NCI-H2227 treated with DMSO at 0.1 percent for 48 hours (cell line): ENCODE data around the gene OAT.
"Not testable (repeated sequence)": the region's sequence is repeated elsewhere in the genome, so short reads cannot be mapped to it uniquely, and the experiment has no call there.

Experiments
- DNase-seq: peaks from one replicate; lab custom pipeline; 2025; lab: John Stamatoyannopoulos, UW

Gene OAT

GRCh38 chr10:124378271-124378670 lies 40.5 kb downstream of the OAT start:
- DNase-seq, result no peak

- no peak for DNase-seq
Observed at GRCh38 chr10:124377101-124377500, 41.6 kb downstream of the OAT start.

- DNase-seq, result no peak
Observed at GRCh38 chr10:124376411-124376810, 42.3 kb downstream of the OAT start.

GRCh38 chr10:124375691-124376090 lies 43.0 kb downstream of the OAT start:
- no peak for DNase-seq

- DNase-seq, result no peak
Observed at GRCh38 chr10:124375353-124375614, 43.4 kb downstream of the OAT start.

- DNase-seq, result no peak
Observed at GRCh38 chr10:124374535-124375352, 44.0 kb downstream of the OAT start.

- no peak for DNase-seq
Observed at GRCh38 chr10:124372899-124373298, 45.8 kb downstream of the OAT start.

GRCh38 chr10:124370426-124370825 lies 48.3 kb downstream of the OAT start:
- DNase-seq, result no peak

GRCh38 chr10:124369986-124370385 lies 48.7 kb downstream of the OAT start:
- no peak for DNase-seq

- DNase-seq, result not testable (repeated sequence)
Observed at GRCh38 chr10:124369533-124369932, 49.2 kb downstream of the OAT start.

- no peak for DNase-seq
Observed at GRCh38 chr10:124369066-124369465, 49.7 kb downstream of the OAT start.

- no peak for DNase-seq
Observed at GRCh38 chr10:124367936-124368335, 50.8 kb downstream of the OAT start.

GRCh38 chr10:124367414-124367813 lies 51.3 kb downstream of the OAT start:
- no peak for DNase-seq

GRCh38 chr10:124366825-124367224 lies 51.9 kb downstream of the OAT start:
- no peak for DNase-seq

- no peak for DNase-seq
Observed at GRCh38 chr10:124366343-124366742, 52.4 kb downstream of the OAT start.

GRCh38 chr10:124364674-124365073 lies 54.0 kb downstream of the OAT start:
- no peak for DNase-seq

GRCh38 chr10:124362568-124362967 lies 56.2 kb downstream of the OAT start:
- no peak for DNase-seq

GRCh38 chr10:124359336-124359832 lies 59.3 kb downstream of the OAT start:
- no peak for DNase-seq

- no peak for DNase-seq
Observed at GRCh38 chr10:124357561-124357885, 61.2 kb downstream of the OAT start.

GRCh38 chr10:124356701-124357560 lies 61.8 kb downstream of the OAT start:
- DNase-seq, result no peak

GRCh38 chr10:124354411-124355382 lies 64.0 kb downstream of the OAT start:
- no peak for DNase-seq

- DNase-seq, result no peak
Observed at GRCh38 chr10:124353896-124354295, 64.8 kb downstream of the OAT start.
